BJ (cell line): ENCODE measurements around the gene C15orf39. TPM values are rescaled to one million over a fixed set of nuclear protein-coding genes. Genes with fewer than 3 reads are reported as not detected.

Experiments
- CTCF ChIA-PET: fragments of 350-600 bp; formaldehyde crosslinking; extraction: SDS; loops from one replicate; lab custom pipeline; 2021; ENCODE audit warnings: antibody characterized with exemption, inconsistent platforms; lab: Yijun Ruan, JAX
- POLR2A ChIA-PET: fragments of 300-600 bp; sonication (Branson Sonifier 250); formaldehyde crosslinking; extraction: SDS; loops from one replicate; lab custom pipeline; 2021; ENCODE audit warnings: antibody characterized with exemption; lab: Charles Lee
- DNase-seq: peaks from one replicate; pipeline ENCODE4 v3.0.0-alpha.2; 2011; ENCODE audit warnings: low read depth
- H3K27me3 ChIP-seq: 2 replicates; pipeline ENCODE4 v1.6.0; 2011; ENCODE audit warnings: low read length; ENCODE audit not compliant: control insufficient read depth, insufficient read depth
- H3K36me3 ChIP-seq: 2 replicates; pipeline ENCODE4 v1.5.1; 2011; ENCODE audit warnings: low read length; ENCODE audit not compliant: control insufficient read depth, insufficient read depth
- H3K4me3 ChIP-seq: 2 replicates; pipeline ENCODE4 v1.5.1; 2011; ENCODE audit warnings: low read depth, mild to moderate bottlenecking, control low read depth, low read length
- CTCF ChIP-seq: IDR thresholded peaks from 2 replicates; pipeline ENCODE4 v1.5.1; 2011; ENCODE audit warnings: low read depth, mild to moderate bottlenecking, control low read depth, inconsistent platforms, low read length, moderate library complexity; ENCODE audit not compliant: insufficient read depth
- polyA plus RNA-seq: library from polyadenylated mRNA; depleted of rRNA; stranded (reverse); fragments of >200 nt; gene quantifications from 2 replicates; pipeline ENCODE4 v1.2.3, GENCODE V29; 2011

Gene C15orf39
- polyA plus RNA-seq, 1 experiment = 4.5 TPM

- ChIA-PET CTCF (interaction anchor here (0.8 to 14.6 kb wide), 4 partner anchors 9 to 178 kb away, joined by 3 to 237 read pairs (median 10); partner anchors contain the start of gene PPCDC), POLR2A (no interaction called here)
- TF ChIP-seq CTCF = no peak
- peaks cover 37% of the 10 kb centered on the region for H3K36me3 ChIP-seq
- no peaks in the 10 kb centered on the region for H3K27me3 ChIP-seq
- H3K4me3 ChIP-seq = no peak overlapping the region
- no peak for DNase-seq
These were observed 4.3 kb downstream of the C15orf39 start for GRCh38 chr15:75206006-75206405.

- H3K36me3 ChIP-seq = peaks cover 46% of the 10 kb centered on the region
- CTCF ChIA-PET = interaction anchor here (1.7 to 14.6 kb wide), 3 partner anchors 10 to 179 kb away, joined by 3 to 237 read pairs (median 5); partner anchors contain the start of gene PPCDC
These were observed 5.3 kb downstream of the C15orf39 start for GRCh38 chr15:75206803-75207617.

GRCh38 chr15:75207618-75208500 lies 6.2 kb downstream of the C15orf39 start:
- no peak for DNase-seq
- Histone ChIP-seq H3K36me3 (peaks cover 52% of the 10 kb centered on the region), H3K4me3 (no peak overlapping the region), H3K27me3 (no peaks in the 10 kb centered on the region)
- no peak for TF ChIP-seq CTCF
- POLR2A ChIA-PET = no interaction called here
- CTCF ChIA-PET = interaction anchor here (0.9 to 14.6 kb wide), 4 partner anchors 9 to 180 kb away, joined by 3 to 237 read pairs (median 4); partner anchors contain the start of gene PPCDC

More at GRCh38 chr15:75206803-75207617, 5.3 kb downstream of the C15orf39 start:
- POLR2A ChIA-PET = no interaction called here
- TF ChIP-seq CTCF = no peak
- Histone ChIP-seq H3K27me3 (no peaks in the 10 kb centered on the region), H3K4me3 (no peak overlapping the region)
- DNase-seq = no peak

GRCh38 chr15:75208501-75209288 lies 7.0 kb downstream of the C15orf39 start:
- Histone ChIP-seq H3K36me3 (peaks cover 54% of the 10 kb centered on the region), H3K27me3 (no peaks in the 10 kb centered on the region), H3K4me3 (no peak overlapping the region)
- no peak for DNase-seq
- CTCF ChIA-PET = interaction anchor here (0.7 to 14.6 kb wide), 6 partner anchors 8 to 181 kb away, joined by 3 to 237 read pairs (median 3); partner anchors contain the start of gene PPCDC
- no peak for TF ChIP-seq CTCF
- POLR2A ChIA-PET = no interaction called here
